ENCODE measurements around the gene CNNM1. TPM values are rescaled to one million over a fixed set of nuclear protein-coding genes. Genes with fewer than 3 reads are reported as not detected.

The CNNM1 gene
- total RNA-seq, 1 donor from 2014 or later: 2.0 TPM

DNA sequence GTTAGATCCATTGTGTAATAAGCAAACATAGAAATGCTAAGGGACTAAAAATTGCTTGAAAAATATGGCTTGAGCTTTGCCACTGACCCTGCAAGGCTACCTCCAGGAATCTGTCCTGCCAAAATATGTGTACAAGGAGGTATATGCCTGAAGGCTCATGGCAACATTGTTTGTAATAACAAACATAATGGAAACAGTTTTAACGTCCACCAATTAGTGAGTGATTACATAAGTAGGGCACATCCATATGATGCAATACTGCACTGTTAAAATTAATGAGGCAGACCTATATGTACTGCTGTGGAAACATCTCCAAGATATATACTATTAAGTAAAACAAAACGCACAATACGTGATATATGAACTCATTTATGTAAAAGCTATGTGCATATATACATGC is 114.3 kb downstream of the CNNM1 start:
- Mint-ChIP-seq H3K4me3 (no peak overlapping the region), H3K27me3 (peaks cover 55% of the 10 kb centered on the region), H3K9me3 (no peaks in the 10 kb centered on the region), H3K4me1 (ENCODE audit: unreplicated experiment) (peaks cover 5% of the 10 kb centered on the region), H3K27ac (no peak overlapping the region), H3K36me3 (peaks cover 4% of the 10 kb centered on the region)
- no peak for DNase-seq (ENCODE audit: extremely low spot score, unreplicated experiment)
- no peak for TF ChIP-seq CTCF (conservative IDR thresholded peaks at IDR 0.05)

Other genes starting within 250 kb of the CNNM1 start
- 0.10 and 19.8 TPM in 2 replicates for gene HPSE2, start 93.5 kb upstream of the CNNM1 start, total RNA-seq (ENCODE audit: low replicate concordance)
- 50.9 and 57.6 TPM in 2 replicates for gene GOT1, start 101.3 kb downstream of the CNNM1 start, total RNA-seq (ENCODE audit: low replicate concordance)
- not detected in 2 replicates for gene NKX2-3, start 203.6 kb downstream of the CNNM1 start, total RNA-seq (ENCODE audit: low replicate concordance)

Data from type B pancreatic cell (in vitro differentiated cells).